Measurements from ENCODE around the gene STN1.

DNA sequence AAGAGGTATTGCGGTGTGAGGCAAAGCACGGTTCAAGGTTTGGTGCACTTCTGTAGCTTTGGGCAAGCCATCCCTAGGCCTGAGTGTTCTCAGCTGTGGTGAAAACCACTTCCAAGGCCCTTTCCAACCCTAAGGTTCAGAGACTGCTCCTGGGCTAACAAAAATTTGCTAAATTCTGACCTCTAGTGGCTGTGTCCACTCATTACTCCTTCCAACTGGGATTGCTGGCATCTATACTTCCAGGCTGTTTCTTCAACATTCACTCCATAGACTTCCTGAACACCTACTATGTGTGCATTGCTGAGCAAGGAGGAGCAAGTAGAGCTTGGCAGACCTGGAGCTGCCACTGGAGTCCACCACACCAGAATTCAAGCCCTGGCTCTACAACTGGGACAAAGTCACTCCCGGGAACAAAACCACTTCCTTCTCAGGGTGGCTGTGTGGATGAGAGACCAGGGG is 33.3 kb downstream of the STN1 start:
- no peak for TF ChIP-seq POLR2A (IDR thresholded peaks at IDR 0.05; ENCODE audit: low read length)
- TF ChIP-seq GATA1 (IDR thresholded peaks at IDR 0.05; ENCODE audit: low read depth, low read length), result no peak

All from erythroblast (primary cell).